GM18505 (cell line): ENCODE measurements around the gene ANKRD13B.

Experiments
- ATAC-seq: cut with Tn5 transposase; IDR thresholded peaks from one replicate; pipeline ENCODE4 v1.9.1; 2021; ENCODE audit not compliant: unreplicated experiment
- POLR2A ChIP-seq: IDR thresholded peaks from 4 replicates; pipeline ENCODE4 v1.6.1; 2011; ENCODE audit warnings: borderline replicate concordance; ENCODE audit not compliant: insufficient read depth, insufficient read length; ENCODE audit errors: extremely low read depth

Gene ANKRD13B

DNA sequence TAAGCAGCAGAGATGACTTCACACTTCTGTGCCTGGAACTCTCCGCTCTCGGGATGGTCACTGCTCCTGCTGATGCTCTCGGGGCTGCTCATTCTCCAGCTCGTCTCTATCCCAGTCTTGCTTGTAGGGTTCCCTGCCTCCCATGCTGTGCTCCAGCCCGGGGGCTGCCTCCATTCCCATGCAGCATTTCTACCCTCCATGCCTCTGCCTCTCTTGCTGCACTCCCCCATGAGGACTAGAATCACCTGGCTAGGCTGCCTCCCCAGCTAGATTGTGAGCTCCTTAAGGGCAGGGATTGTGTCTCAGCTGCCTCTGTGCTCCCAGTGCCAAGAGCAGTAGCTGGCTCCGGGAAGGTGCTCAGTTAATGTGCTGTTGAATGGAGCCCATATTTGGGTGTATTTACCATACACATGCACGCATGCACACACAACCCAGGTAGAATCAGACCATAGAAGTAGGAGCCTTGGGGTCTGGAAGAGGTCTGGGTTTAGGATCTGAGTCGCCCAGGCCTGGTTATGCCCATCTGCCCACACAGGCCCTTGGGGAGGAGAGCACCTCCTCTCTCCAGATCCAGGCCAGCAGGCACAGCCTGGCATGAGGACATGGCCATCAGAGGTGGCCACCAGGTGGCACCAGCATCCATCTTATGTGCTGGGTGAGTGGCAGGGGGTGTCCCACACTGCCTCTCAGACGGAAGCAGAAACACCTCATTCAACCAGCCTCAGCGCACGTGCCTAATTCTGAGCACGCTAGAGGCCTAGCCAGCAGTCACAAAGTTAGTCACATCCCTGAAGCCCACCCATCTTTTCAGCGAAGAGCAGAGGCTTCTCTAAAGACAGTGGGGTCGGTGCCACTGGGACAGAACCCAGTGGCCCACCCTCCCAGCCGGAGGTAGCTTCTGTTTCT, 12.8 kb upstream of the ANKRD13B start:
- ATAC-seq: peak; percentile 69
- no peak for TF ChIP-seq POLR2A

DNA sequence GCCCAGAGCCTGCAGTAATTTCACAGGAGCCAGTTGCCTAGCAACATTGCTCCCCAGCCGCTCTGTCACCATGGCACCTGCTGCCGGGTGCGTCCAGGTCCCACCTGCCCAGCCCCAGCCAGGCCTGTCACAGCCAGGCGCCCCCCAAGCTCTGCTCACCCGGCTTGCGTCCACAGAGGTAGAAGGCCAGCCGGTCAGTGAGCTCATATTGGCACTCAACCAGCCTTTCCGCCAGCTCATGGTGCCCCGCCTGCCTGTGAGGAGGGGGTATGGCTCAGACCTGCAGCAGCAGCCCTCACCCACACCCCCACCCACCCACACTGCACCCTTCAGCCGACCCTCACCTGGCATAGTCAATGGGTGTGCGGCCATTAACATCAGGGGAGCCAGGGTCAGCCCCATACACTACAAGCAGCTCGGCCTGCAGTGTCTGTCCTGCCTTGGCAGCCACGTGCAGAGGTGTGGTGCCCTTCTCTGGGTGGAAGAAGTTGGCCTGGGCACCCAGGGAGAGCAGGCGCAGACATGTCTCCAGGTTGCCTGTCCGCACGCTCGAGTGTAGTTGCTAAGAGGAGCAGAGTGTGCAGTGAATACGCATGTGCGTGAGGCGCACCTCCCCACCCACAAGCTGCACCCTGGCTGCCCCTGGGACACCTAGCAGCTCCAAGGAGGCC, 11.2 kb upstream of the ANKRD13B start:
- no peak for ATAC-seq
- no peak for TF ChIP-seq POLR2A

DNA sequence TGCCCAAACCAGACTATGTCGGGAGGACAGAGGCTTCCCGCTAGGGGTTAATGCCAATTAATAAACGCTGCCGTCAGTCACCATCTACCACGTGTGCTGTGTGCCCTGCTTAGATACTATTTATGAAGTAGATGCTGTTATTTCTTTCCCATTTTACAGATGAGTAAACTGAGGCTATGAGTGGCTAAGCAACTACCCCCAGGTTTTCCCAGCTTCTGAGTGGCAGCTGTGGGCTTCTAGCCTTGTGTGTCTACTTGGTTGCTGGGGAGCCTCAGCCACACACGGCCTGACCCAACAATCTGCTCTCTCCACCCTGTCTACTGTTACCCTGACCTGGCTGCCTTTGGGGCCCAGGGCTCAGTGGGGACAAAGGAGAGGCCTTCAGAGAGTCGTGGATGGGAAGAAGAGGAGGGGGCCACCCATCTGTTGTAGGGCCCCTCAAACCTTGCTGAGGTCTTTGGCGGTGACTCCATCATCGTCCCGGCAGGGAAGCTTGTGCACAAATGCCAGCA, 10.6 kb upstream of the ANKRD13B start:
- ATAC-seq: no peak
- TF ChIP-seq POLR2A: no peak

- TF ChIP-seq POLR2A: no peak
- no peak for ATAC-seq
Measured at GRCh38 chr17:29582772-29583171, 10.2 kb upstream of the ANKRD13B start.

GRCh38 chr17:29583324-29584248, 9.3 kb upstream of the ANKRD13B start:
- no peak for ATAC-seq
- no peak for TF ChIP-seq POLR2A

GRCh38 chr17:29584452-29585079, 8.4 kb upstream of the ANKRD13B start:
- no peak for ATAC-seq
- no peak for TF ChIP-seq POLR2A

DNA sequence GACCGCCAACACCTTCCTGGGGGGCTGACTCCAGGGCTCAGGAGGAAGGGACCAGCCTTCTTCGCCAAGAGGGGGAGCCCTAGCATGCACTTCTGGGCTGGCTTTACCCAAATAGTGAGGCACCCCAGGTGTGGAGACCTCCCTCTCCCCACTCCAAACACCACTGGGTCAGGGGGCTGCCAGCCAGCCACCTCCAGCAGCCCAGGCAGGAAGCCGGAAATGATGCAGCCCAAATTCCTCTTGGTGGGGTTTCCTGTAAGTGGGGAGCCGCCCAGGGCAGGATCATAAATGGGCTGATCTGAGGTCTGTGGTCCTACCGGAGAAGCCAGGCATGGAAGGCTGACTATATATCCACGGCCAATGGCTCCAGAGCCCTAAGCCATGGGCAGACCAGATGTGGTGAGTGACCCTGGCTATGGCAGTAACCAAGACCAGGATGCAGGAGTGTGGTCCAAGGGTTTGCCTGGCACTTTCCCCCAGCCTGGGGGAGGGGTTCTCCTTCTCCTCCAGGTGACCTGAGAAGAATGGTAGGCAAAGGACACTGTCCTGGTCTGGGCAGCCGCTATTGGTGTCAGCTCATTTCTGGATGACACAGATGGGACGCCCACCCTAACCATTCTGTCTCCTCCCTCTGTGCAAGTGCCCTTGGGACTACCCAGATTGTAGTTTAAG, 7.7 kb upstream of the ANKRD13B start:
- no peak for TF ChIP-seq POLR2A
- ATAC-seq: no peak

- TF ChIP-seq POLR2A: no peak
- no peak for ATAC-seq
Measured at GRCh38 chr17:29586676-29587469, 6.1 kb upstream of the ANKRD13B start.

- ATAC-seq: no peak
- no peak for TF ChIP-seq POLR2A
Measured at GRCh38 chr17:29587591-29587990, 5.3 kb upstream of the ANKRD13B start.

DNA sequence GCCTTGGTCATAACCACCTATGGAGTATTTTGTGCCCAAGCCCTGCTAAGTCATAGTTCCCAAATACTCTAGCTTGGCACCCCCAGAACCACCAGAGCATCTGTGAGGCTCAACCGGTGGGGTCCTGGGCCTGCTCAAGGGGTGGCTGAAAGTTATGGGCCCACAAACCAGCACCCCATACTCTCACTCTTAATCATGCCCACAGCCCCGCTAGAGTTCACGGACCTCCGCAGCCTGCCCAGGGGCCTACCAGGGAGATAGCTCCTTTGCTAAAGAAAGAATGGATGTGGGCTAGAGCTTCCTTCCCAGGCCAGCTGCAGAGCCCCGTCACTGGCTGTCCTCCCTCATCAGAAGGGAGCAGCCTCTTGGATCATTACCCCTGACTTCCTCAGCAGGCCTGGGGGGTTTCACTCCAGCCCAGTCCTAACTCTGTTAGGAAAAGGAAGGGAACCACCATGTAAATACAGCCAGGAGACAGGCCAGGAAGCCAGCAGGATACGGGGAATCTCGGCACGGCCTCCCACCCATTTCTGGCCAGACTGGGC, 4.8 kb upstream of the ANKRD13B start:
- no peak for ATAC-seq
- TF ChIP-seq POLR2A: no peak
